Stimulated activated naive CD4-positive, alpha-beta T cell (primary cell): ENCODE data around the gene C16orf89.

ENCODE experiments used
- DNase-seq, 6 experiments: peaks; one replicate each; lab custom pipeline; 2025; lab: John Stamatoyannopoulos, UW

C16orf89 gene

GRCh38 chr16:5003828-5004227 lies 61.9 kb downstream of the C16orf89 start:
- DNase-seq: no peak

- no peak for DNase-seq
Measured at GRCh38 chr16:5003211-5003610, 62.5 kb downstream of the C16orf89 start.

- no peak for DNase-seq
Measured at GRCh38 chr16:5002699-5003143, 63.0 kb downstream of the C16orf89 start.

- DNase-seq: no peak
Measured at GRCh38 chr16:5001986-5002385, 63.8 kb downstream of the C16orf89 start.

GRCh38 chr16:5001571-5001970 lies 64.2 kb downstream of the C16orf89 start:
- no peak for DNase-seq

GRCh38 chr16:5000573-5001001 lies 65.2 kb downstream of the C16orf89 start:
- DNase-seq: no peak

GRCh38 chr16:4994719-4995434 lies 70.9 kb downstream of the C16orf89 start:
- no peak for DNase-seq
